ENCODE results near the gene MRI1.

MRI1 gene

GRCh38 chr19:13794757-13795589 is 30.7 kb downstream of the MRI1 start, which contains the start of gene ZSWIM4:
Gene ZSWIM4 (plus strand): TSS chr19:13795443. CDS start chr19:13795649, 206 bp downstream.
- DNase-seq (ENCODE audit: low read depth), result peak; percentile 90

GRCh38 chr19:13795595-13796300 is 31.4 kb downstream of the MRI1 start:
- DNase-seq (ENCODE audit: low read depth), result no peak

GRCh38 chr19:13796301-13797057 is 32.2 kb downstream of the MRI1 start:
- DNase-seq (ENCODE audit: low read depth), result no peak

- no peak for DNase-seq (ENCODE audit: low read depth)
Measured at GRCh38 chr19:13797058-13797440, 32.7 kb downstream of the MRI1 start.

- no peak for DNase-seq (ENCODE audit: low read depth)
Measured at GRCh38 chr19:13797870-13798269, 33.5 kb downstream of the MRI1 start.

- DNase-seq (ENCODE audit: low read depth), result no peak
Measured at GRCh38 chr19:13799669-13800068, 35.3 kb downstream of the MRI1 start.

- no peak for DNase-seq (ENCODE audit: low read depth)
Measured at GRCh38 chr19:13803038-13803437, 38.7 kb downstream of the MRI1 start.

GRCh38 chr19:13804830-13805683 is 40.7 kb downstream of the MRI1 start:
- no peak for DNase-seq (ENCODE audit: low read depth)

GRCh38 chr19:13806728-13807127 is 42.4 kb downstream of the MRI1 start:
- DNase-seq (ENCODE audit: low read depth), result no peak

- DNase-seq (ENCODE audit: low read depth), result no peak
Measured at GRCh38 chr19:13807421-13808021, 43.2 kb downstream of the MRI1 start.

GRCh38 chr19:13808856-13809255 is 44.5 kb downstream of the MRI1 start:
- DNase-seq (ENCODE audit: low read depth), result no peak

- DNase-seq (ENCODE audit: low read depth), result no peak
Measured at GRCh38 chr19:13812544-13812943, 48.2 kb downstream of the MRI1 start.

GRCh38 chr19:13813147-13813546 is 48.8 kb downstream of the MRI1 start:
- DNase-seq (ENCODE audit: low read depth), result no peak

GRCh38 chr19:13814550-13814949 is 50.2 kb downstream of the MRI1 start:
- DNase-seq (ENCODE audit: low read depth), result no peak

GRCh38 chr19:13817018-13817614 is 52.8 kb downstream of the MRI1 start:
- DNase-seq (ENCODE audit: low read depth), result no peak

GRCh38 chr19:13817615-13818371 is 53.5 kb downstream of the MRI1 start:
- peak; percentile 38 for DNase-seq (ENCODE audit: low read depth)

- no peak for DNase-seq (ENCODE audit: low read depth)
Measured at GRCh38 chr19:13819238-13819637, 54.9 kb downstream of the MRI1 start.

- DNase-seq (ENCODE audit: low read depth), result no peak
Measured at GRCh38 chr19:13821292-13821691, 57.0 kb downstream of the MRI1 start.

GRCh38 chr19:13823256-13823655 is 58.9 kb downstream of the MRI1 start:
- no peak for DNase-seq (ENCODE audit: low read depth)
